GM21526 (cell line): Measurements from ENCODE around the gene TEX44.

Experiments
- ATAC-seq: cut with Tn5 transposase; IDR thresholded peaks from one replicate; pipeline ENCODE4 v1.9.1; 2021; ENCODE audit warnings: moderate library complexity; ENCODE audit not compliant: unreplicated experiment, low FRiP score

The TEX44 gene

GRCh38 chr2:231627384-231628120 lies 34.9 kb downstream of the TEX44 start:
- ATAC-seq: no peak

DNA sequence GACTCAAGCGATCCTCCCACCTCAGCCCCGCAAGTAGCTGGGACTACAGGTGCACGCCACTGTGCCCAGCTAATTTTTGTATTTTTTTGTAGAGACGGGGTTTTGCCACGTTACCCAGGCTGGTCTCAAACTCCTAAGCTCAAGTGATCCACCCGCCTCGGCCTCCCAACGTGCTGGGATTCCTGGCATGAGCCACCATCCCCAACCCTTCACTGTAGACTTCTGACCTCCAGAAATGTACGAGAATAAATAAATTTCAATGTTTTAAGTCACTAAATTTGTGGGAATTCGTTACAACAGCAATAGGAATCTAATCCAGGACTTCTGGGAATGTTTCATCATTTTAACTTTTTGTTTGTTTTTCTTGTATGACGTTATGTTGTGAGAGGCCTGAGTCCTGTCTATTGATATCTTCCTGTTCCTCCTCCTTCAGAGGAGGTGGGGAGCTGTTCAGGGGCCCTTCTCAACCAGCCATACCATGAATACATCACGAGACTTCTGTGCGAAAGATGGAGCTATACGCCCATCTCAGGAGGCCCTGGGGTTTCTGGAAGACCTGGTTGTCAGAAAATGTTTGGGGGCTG lies 40.0 kb downstream of the TEX44 start:
- ATAC-seq: no peak

DNA sequence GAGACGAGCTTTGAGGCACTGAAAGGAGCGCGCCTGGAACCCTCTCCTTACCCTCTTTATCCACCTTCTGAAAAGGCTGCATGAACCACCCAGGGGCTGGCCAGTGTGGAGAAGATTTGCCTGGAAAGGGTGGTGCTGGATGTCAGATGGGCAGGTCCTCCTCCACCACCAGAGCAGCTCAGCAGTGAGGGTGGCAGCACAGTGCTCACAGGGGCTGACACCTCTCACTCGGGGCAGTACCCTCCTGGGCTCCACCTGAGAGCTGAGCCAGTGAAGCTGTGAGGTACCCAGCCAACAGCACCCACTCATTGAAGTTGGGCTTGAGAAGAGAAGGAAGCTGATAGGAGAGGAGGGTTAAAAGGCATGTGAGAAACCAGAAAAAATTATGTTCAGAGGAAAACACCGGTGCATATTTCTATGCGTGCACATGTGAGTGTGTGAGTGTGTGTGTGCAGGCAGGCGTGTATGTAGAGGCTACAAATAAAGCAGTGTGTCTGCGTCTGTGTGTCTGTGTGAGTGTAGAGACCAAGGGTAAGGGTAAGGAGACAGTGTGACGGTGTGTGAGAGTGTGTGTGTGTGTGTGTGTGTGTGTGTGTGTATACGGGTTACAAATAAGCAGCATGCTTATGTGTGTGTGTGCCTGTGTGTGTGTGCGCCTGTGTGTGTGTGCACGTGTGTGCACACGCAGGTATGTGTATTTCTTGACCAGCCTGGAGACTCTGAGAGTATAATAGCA lies 40.7 kb downstream of the TEX44 start:
- ATAC-seq: no peak

GRCh38 chr2:231634412-231634811 lies 41.7 kb downstream of the TEX44 start:
- no peak for ATAC-seq

GRCh38 chr2:231634951-231635875 lies 42.5 kb downstream of the TEX44 start:
- ATAC-seq: no peak

GRCh38 chr2:231640241-231640640 lies 47.6 kb downstream of the TEX44 start:
- no peak for ATAC-seq

DNA sequence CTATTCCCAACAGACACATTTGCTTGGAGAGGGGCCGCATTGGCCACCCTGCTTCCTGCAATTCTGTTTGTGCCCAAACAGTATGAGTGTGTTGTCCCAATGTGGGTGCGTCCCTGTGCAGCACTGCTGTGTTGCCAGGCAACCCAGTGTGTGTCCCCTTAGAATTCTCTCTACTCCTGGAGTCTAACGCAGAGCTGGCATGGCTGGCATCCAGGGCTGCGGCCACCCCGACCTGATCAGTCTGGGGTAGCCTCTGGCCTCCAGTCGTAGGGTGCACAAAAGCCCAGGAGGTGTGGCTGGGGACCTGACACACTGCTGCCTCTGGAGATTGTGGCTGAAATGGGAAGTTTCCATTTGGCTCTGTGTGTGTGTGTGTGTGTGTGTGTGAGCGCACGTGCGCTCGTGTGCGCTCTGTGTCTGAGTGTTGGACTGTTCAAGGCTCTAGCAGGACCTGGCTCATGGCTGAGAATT lies 48.0 kb downstream of the TEX44 start:
- ATAC-seq: no peak

- no peak for ATAC-seq
Measured at GRCh38 chr2:231642631-231643494, 50.2 kb downstream of the TEX44 start.

- ATAC-seq: no peak
Measured at GRCh38 chr2:231643495-231643888, 50.8 kb downstream of the TEX44 start.
